ENCODE results near the gene ENTPD6. TPM values are rescaled to one million over a fixed set of nuclear protein-coding genes. Genes with fewer than 3 reads are reported as not detected.

ENTPD6 gene
- total RNA-seq, 1 experiment from 2014 or later: 86.6 TPM

GRCh38 chr20:25191051-25191450 is 4.5 kb upstream of the ENTPD6 start:
- Histone ChIP-seq H3K9me3 (0 out of 2 replicates have a peak, but pooled peaks cover 5% of the 10 kb centered on the region), H3K4me1 (peaks cover 10% of the 10 kb centered on the region; the same call in 1 of the 2 replicates), H3K27me3 (replicated peaks; ENCODE audit: control insufficient read depth, insufficient read depth, low read length) (no peaks in the 10 kb centered on the region), H3K36me3 (ENCODE audit: control insufficient read depth, insufficient read depth, low read length) (no peaks in the 10 kb centered on the region), H3K4me3 (ENCODE audit: low read depth, low read length) (no peak overlapping the region)
- Mint-ChIP-seq H3K4me1 (ENCODE audit: low read depth, unreplicated experiment) (no peaks in the 10 kb centered on the region), H3K4me3 (ENCODE audit: unreplicated experiment) (no peak overlapping the region), H3K27me3 (ENCODE audit: insufficient read depth, unreplicated experiment) (no peaks in the 10 kb centered on the region), H3K27ac (ENCODE audit: unreplicated experiment) (no peak overlapping the region), H3K36me3 (ENCODE audit: insufficient read depth, unreplicated experiment) (no peaks in the 10 kb centered on the region), H3K9me3 (ENCODE audit: unreplicated experiment) (no peaks in the 10 kb centered on the region)
- no peak for TF ChIP-seq CTCF (IDR thresholded peaks at IDR 0.05; ENCODE audit: insufficient read depth in 1 of 2, low read depth in 1 of 2, low read length in 1 of 2, severe bottlenecking in 1 of 2, unreplicated experiment in 1 of 2)
- ChIA-PET CTCF (no interaction called here), POLR2A (no interaction called here)
- no peak for DNase-seq
- no TSS peak for BruUV-seq (replicated peaks)
- intact Hi-C loops (cut with micrococcal nuclease; ENCODE audit: unreplicated experiment): no loop called here

GRCh38 chr20:25191689-25192088 is 3.8 kb upstream of the ENTPD6 start:
- 0 out of 2 replicates have a peak, but pooled peaks cover 3% of the 10 kb centered on the region for H3K9me3 ChIP-seq
- TF ChIP-seq CTCF (IDR thresholded peaks at IDR 0.05; ENCODE audit: insufficient read depth in 1 of 2, low read depth in 1 of 2, low read length in 1 of 2, severe bottlenecking in 1 of 2, unreplicated experiment in 1 of 2): no peak
- ChIA-PET POLR2A (no interaction called here), CTCF (no interaction called here)
- H3K9me3 Mint-ChIP-seq (ENCODE audit: unreplicated experiment): no peaks in the 10 kb centered on the region
- H3K36me3 ChIP-seq (ENCODE audit: control insufficient read depth, insufficient read depth, low read length): no peaks in the 10 kb centered on the region
- intact Hi-C loops (cut with micrococcal nuclease; ENCODE audit: unreplicated experiment): no loop called here
- H3K4me1 Mint-ChIP-seq (ENCODE audit: low read depth, unreplicated experiment): no peaks in the 10 kb centered on the region
- no peaks in the 10 kb centered on the region for H3K27me3 Mint-ChIP-seq (ENCODE audit: insufficient read depth, unreplicated experiment)
- no peak overlapping the region for H3K27ac Mint-ChIP-seq (ENCODE audit: unreplicated experiment)
- H3K27me3 ChIP-seq (replicated peaks; ENCODE audit: control insufficient read depth, insufficient read depth, low read length): no peaks in the 10 kb centered on the region
- H3K36me3 Mint-ChIP-seq (ENCODE audit: insufficient read depth, unreplicated experiment): no peaks in the 10 kb centered on the region
- DNase-seq: peak in 1 of 2 experiments; percentile 15
- peaks cover 12% of the 10 kb centered on the region; the same call in 1 of the 2 replicates for H3K4me1 ChIP-seq
- no peak overlapping the region for H3K4me3 ChIP-seq (ENCODE audit: low read depth, low read length)
- H3K4me3 Mint-ChIP-seq (ENCODE audit: unreplicated experiment): no peak overlapping the region
- no TSS peak for BruUV-seq (replicated peaks)

GRCh38 chr20:25193843-25194242 is 1.7 kb upstream of the ENTPD6 start:
- intact Hi-C loops (cut with micrococcal nuclease; ENCODE audit: unreplicated experiment): loop anchor here (2.0 kb wide), 1 partner anchor 21 kb away; no protein-coding TSS in a partner anchor
- H3K4me3 Mint-ChIP-seq (ENCODE audit: unreplicated experiment): no peak overlapping the region
- CTCF ChIA-PET: no interaction called here
- no TSS peak for BruUV-seq (replicated peaks)
- H3K27ac Mint-ChIP-seq (ENCODE audit: unreplicated experiment): no peak overlapping the region
- Histone ChIP-seq H3K9me3 (no peaks in the 10 kb centered on the region), H3K36me3 (ENCODE audit: control insufficient read depth, insufficient read depth, low read length) (peaks cover 1% of the 10 kb centered on the region; the same call in 1 of the 2 replicates), H3K4me3 (ENCODE audit: low read depth, low read length) (no peak overlapping the region), H3K27me3 (replicated peaks; ENCODE audit: control insufficient read depth, insufficient read depth, low read length) (no peaks in the 10 kb centered on the region), H3K4me1 (peaks cover 4% of the 10 kb centered on the region; the same call in 1 of the 2 replicates)
- no peaks in the 10 kb centered on the region for H3K4me1 Mint-ChIP-seq (ENCODE audit: low read depth, unreplicated experiment)
- no peaks in the 10 kb centered on the region for H3K9me3 Mint-ChIP-seq (ENCODE audit: unreplicated experiment)
- POLR2A ChIA-PET: no interaction called here
- no peaks in the 10 kb centered on the region for H3K36me3 Mint-ChIP-seq (ENCODE audit: insufficient read depth, unreplicated experiment)
- H3K27me3 Mint-ChIP-seq (ENCODE audit: insufficient read depth, unreplicated experiment): no peaks in the 10 kb centered on the region
- no peak for DNase-seq
- TF ChIP-seq CTCF (IDR thresholded peaks at IDR 0.05; ENCODE audit: insufficient read depth in 1 of 2, low read depth in 1 of 2, low read length in 1 of 2, severe bottlenecking in 1 of 2, unreplicated experiment in 1 of 2): no peak

Data from Caco-2 (cell line).